K562 treated with DMSO at 1 percent for 48 hours (cell line): Measurements from ENCODE around the gene STEAP4. TPM values are rescaled to one million over a fixed set of nuclear protein-coding genes. Genes with fewer than 3 reads are reported as not detected.

Source experiments
- total RNA-seq: library from RNA; unstranded; fragments of 300-600 nt; gene quantifications from 2 replicates; pipeline ENCODE4 v1.2.3, GENCODE V29; 2022; ENCODE audit warnings: low replicate concordance; ENCODE audit errors: extremely low read depth

The STEAP4 gene
- not detected in 2 replicates for total RNA-seq

DNA sequence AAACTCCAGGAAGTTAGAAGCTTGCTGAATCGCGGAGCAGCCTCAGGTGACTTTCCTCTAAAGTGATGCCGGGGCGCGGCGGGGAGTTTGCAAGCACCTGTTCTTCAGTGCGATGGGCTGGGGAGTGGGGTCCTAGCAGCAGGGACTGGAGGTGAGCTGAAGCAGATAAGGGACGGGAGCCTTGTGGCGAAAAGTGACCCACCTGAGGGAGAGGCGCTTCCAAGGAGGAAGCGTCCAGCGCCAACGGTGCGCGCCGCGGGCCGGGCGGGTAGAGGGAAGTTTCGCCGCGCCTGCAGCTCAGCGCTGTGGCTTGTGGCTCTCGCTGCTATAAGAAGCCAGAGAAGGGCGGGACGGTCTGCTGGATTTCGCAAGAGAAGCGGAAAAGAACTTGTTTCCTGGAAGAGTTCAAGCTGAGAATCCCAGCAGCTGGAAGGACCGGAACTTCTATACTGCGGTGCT is at the start of gene STEAP4:
STEAP4 (minus strand) TSS at position 305 of the 459 bp plus-strand sequence. CDS start 22,625 bp downstream, outside the sequence.

Other genes with a start within 250 kb of the STEAP4 start
- gene SRI, start 86.9 kb downstream of the STEAP4 start, total RNA-seq = not detected in 2 replicates